GM18519 (cell line): ENCODE results near the gene COQ10A.
"Not testable (repeated sequence)": the region's sequence is repeated elsewhere in the genome, so short reads cannot be mapped to it uniquely, and the experiment has no call there.

Source experiments
- ATAC-seq: cut with Tn5 transposase; IDR thresholded peaks from one replicate; pipeline ENCODE4 v1.9.1; 2021; ENCODE audit warnings: mild to moderate bottlenecking, moderate library complexity; ENCODE audit not compliant: unreplicated experiment, low FRiP score

Gene COQ10A

GRCh38 chr12:56242986-56243385, 23.8 kb upstream of the COQ10A start:
- no peak for ATAC-seq

GRCh38 chr12:56243731-56244181, 23.0 kb upstream of the COQ10A start:
- ATAC-seq = no peak

DNA sequence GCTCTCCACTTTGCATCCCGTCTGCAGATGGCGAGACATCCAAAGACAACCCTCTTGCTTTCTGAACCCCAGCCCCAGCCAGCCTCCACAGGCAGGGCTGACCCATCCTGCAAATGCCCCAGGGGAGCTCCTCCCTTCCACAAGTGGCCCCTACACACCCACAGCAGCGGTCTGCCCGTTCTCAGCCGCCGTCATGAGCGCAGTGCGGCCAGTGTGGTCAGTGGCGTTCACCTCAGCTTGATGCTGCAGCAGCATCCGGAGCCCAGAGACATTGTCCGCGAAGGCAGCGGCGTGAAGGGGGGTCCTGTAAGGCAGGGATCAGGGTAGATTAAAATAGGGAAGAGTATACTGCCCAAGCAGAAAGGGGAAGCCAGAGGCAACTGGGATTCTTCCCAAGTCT, 22.2 kb upstream of the COQ10A start:
- ATAC-seq = no peak

GRCh38 chr12:56247923-56248322, 18.8 kb upstream of the COQ10A start:
- ATAC-seq = no peak

DNA sequence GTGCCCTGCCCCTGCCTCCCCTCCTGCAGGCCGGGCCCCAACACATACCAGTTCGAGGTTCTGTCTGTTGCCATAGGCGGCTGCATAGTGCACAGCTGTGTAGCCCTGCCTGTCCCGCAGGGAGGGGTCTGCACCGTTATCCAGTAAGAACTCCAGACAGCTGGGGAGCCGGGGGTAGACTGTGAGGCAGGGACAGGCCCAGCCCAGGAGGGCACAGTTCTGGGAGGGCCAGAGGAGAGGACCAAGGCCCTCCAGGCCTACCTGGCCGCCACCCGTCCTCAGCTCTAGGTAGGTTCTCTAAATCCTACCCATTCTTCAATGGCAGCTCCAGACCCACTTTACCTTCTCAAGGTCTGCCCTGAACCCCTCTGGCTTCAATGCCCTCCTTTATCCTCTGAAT, 18.0 kb upstream of the COQ10A start:
- ATAC-seq = no peak

- ATAC-seq = no peak
Observed at GRCh38 chr12:56252649-56253048, 14.1 kb upstream of the COQ10A start.

DNA sequence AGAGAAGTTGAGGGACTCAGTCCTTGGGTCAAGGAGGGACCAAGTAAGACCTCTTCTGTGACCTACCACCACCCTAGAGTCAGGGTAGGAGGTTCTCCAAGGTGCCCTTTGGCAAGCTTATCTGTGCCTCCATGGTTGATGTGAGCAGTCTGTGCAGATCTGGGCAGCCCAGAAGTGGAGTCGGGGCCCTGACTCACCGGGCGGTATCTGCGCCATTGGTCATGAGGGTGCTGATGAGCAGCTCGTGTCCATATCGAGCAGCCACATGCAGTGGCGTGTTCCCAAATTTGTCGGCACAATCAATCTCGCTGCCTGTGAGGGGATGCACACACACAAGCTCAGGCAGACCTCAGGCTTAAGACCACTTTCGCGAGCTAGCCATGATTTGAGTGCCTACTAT, 13.7 kb upstream of the COQ10A start:
- ATAC-seq = no peak

GRCh38 chr12:56255671-56256070, 11.1 kb upstream of the COQ10A start:
- no peak for ATAC-seq

DNA sequence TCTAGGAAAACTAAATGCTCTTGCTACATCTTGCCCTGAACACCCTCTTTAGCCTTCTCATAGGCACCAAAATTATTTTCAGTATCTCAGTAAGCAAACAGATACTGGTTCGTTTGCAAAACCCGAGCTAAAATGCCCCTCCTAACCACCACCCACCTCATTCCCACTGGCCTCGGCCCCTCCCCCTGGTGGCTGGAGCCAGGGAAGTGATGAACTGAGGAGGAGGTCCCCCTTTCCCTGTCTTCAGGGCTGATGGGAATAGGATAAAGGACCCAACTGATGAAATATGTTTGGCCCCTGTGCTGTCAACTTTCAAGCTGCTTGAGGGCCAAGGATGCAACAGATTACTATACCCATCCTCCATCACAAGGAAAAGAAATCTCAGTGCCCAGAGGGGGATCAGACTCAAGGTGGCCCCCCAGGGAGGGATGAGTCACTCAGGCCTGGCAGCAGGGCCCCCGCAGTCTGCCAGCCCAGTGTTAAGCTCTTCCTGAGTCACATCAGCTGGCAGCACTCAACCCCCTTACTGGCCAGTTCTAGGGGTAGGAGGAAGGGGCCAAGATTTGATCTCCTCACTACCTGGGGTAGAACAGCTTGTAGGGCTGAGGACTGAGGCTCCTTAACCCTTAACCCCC, 10.3 kb upstream of the COQ10A start:
- no peak for ATAC-seq

- no peak for ATAC-seq
Observed at GRCh38 chr12:56257071-56257470, 9.7 kb upstream of the COQ10A start.

- no peak for ATAC-seq
Observed at GRCh38 chr12:56257491-56258067, 9.2 kb upstream of the COQ10A start.

- ATAC-seq = peak; percentile 73
Observed at GRCh38 chr12:56258068-56258819, 8.5 kb upstream of the COQ10A start, which contains the start of gene ANKRD52. Gene ANKRD52 (minus strand): TSS chr12:56258384. CDS start chr12:56258269, 115 bp downstream.

- no peak for ATAC-seq
Observed at GRCh38 chr12:56258820-56259183, 7.9 kb upstream of the COQ10A start.

GRCh38 chr12:56260380-56260779, 6.4 kb upstream of the COQ10A start:
- ATAC-seq = no peak

GRCh38 chr12:56260921-56261320, 5.8 kb upstream of the COQ10A start:
- ATAC-seq = no peak

- ATAC-seq = no peak
Observed at GRCh38 chr12:56261503-56262232, 5.1 kb upstream of the COQ10A start.

DNA sequence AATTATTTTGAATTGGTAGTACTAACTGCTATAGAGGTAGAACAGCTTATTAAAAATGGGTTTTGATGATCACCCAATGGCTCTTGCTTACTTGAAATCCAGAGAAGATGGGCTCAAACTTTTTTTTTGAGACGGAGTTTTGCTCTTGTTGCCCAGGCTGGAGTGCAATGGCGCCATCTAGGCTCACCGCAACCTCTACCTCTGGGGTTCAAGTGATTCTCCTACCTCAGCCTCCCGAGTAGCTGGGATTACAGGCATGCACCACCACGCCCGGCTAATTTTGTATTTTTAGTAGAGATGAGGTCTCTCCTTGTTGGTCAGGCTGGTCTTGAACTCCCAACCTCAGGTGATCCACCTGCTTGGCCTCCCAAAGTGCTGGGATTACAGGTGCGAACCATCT, 3.8 kb upstream of the COQ10A start:
- ATAC-seq = not testable (repeated sequence)

DNA sequence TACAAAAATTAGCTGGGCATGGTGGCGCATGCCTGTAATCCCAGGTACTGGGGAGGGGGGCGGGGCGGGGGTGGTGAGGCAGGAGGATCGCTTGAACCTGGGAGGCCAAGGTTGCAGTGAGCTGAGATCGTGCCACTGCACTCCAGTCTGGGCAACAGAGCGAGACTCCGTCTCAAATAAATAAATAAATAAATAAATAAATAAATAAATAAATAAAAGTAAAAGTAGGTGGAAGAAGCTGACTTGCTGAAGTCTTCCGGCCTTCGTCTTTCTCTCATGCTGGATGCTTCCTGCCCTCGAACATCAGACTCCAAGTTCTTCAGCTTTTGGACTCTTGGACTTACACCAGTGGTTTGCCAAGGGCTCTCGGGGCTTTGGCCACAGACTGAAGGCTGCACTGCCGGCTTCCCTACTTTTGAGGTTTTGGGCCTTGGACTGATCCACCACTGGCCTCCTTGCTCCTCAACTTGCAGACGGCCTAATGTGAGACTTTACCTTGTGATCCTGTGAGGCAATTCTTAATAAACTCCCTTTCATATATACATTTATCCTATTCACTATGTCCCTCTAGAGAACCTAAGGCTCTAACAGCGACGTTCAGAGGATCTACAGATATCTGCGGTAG, 562 bp upstream of the COQ10A start:
- ATAC-seq = not testable (repeated sequence)

- no peak for ATAC-seq
Observed at GRCh38 chr12:56267443-56268071, 815 bp downstream of the COQ10A start.

DNA sequence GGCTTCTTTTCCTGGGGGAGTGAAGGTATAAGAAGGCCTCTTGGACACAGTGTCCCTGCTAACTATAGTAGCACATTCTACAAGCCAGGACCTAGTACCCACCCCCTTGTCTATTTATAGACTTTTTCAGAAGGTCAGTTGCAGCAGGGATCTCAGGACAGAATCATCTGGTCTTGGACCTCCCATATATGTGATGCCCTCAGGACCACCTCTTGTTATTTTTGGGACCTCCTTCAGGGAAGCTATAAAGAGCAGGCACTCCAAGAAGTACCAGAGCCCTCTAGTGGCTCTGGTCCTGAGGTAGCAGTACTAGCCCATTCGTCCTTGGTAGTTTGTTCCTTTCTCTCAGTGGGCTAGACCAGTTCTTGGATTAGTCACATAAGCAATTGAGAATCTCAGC, 4.3 kb downstream of the COQ10A start:
- ATAC-seq = no peak
